Activated naive CD8-positive, alpha-beta T cell treated with anti-CD3 and anti-CD28 coated beads, Interleukin-2, amount 10 ng/mL, durations not matched to agents 7 days and 5 days (primary cell): ENCODE measurements around the gene NCLN. TPM values are rescaled to one million over a fixed set of nuclear protein-coding genes. Genes with fewer than 3 reads are reported as not detected.

Experiments used
- ATAC-seq: fragments of 150-1000 bp; cut with Tn5 transposase; one replicate; pipeline ENCODE4 v1.10.0; 2021; ENCODE audit warnings: low read depth, moderate library complexity
- POLR2A ChIA-PET: fragments of 350-600 bp; sonication (Branson Sonifier 250); formaldehyde crosslinking; loops from one replicate; lab custom pipeline; 2021; ENCODE audit warnings: antibody characterized with exemption; lab: Charles Lee
- DNase-seq: peaks from one replicate; pipeline ENCODE4 v3.0.0; 2021
- H3K27ac Mint-ChIP-seq: one replicate; pipeline ENCODE4 v1.8.0; 2022; ENCODE audit warnings: mild to moderate bottlenecking, mixed read lengths
- H3K27me3 Mint-ChIP-seq: one replicate; pipeline ENCODE4 v1.8.0; 2022; ENCODE audit warnings: mild to moderate bottlenecking, moderate library complexity, mixed read lengths
- H3K36me3 Mint-ChIP-seq: one replicate; pipeline ENCODE4 v1.8.0; 2021; ENCODE audit warnings: mild to moderate bottlenecking, mixed read lengths
- H3K4me1 Mint-ChIP-seq: one replicate; pipeline ENCODE4 v1.8.0; 2021; ENCODE audit warnings: mixed read lengths
- H3K4me3 Mint-ChIP-seq: one replicate; pipeline ENCODE4 v1.8.0; 2022; ENCODE audit warnings: mild to moderate bottlenecking, moderate library complexity, mixed read lengths
- H3K9me3 Mint-ChIP-seq: one replicate; pipeline ENCODE4 v1.8.0; 2021; ENCODE audit warnings: mixed read lengths
- total RNA-seq, 2 experiments: library from RNA; stranded (reverse); gene quantifications; one replicate each; pipeline ENCODE4 v1.2.3, GENCODE V29; 2021

NCLN gene
- total RNA-seq, 2 experiments from 2014 or later: 51.1 to 53.8 TPM

- no peak overlapping the region for H3K27ac Mint-ChIP-seq
- H3K27me3 Mint-ChIP-seq: peaks cover 5% of the 10 kb centered on the region
- H3K9me3 Mint-ChIP-seq: no peaks in the 10 kb centered on the region
- DNase-seq: no peak
- POLR2A ChIA-PET: no interaction called here
- no peaks in the 10 kb centered on the region for H3K4me1 Mint-ChIP-seq
- no peak for ATAC-seq
- no peaks in the 10 kb centered on the region for H3K36me3 Mint-ChIP-seq
- no peak overlapping the region for H3K4me3 Mint-ChIP-seq
Measured at GRCh38 chr19:3236272-3236671, 50.5 kb downstream of the NCLN start.

- no peak for DNase-seq
- Mint-ChIP-seq H3K27ac (no peak overlapping the region), H3K27me3 (peaks cover 4% of the 10 kb centered on the region), H3K9me3 (no peaks in the 10 kb centered on the region), H3K4me1 (no peaks in the 10 kb centered on the region), H3K4me3 (no peak overlapping the region), H3K36me3 (no peaks in the 10 kb centered on the region)
- no peak for ATAC-seq
- POLR2A ChIA-PET: no interaction called here
Measured at GRCh38 chr19:3238066-3238561, 52.4 kb downstream of the NCLN start.

- Mint-ChIP-seq H3K9me3 (no peaks in the 10 kb centered on the region), H3K4me1 (no peaks in the 10 kb centered on the region), H3K36me3 (no peaks in the 10 kb centered on the region), H3K27me3 (no peaks in the 10 kb centered on the region), H3K4me3 (no peak overlapping the region), H3K27ac (no peak overlapping the region)
- POLR2A ChIA-PET: no interaction called here
- no peak for ATAC-seq
- no peak for DNase-seq
Measured at GRCh38 chr19:3239367-3239766, 53.6 kb downstream of the NCLN start.

- H3K9me3 Mint-ChIP-seq: no peaks in the 10 kb centered on the region
- no peak overlapping the region for H3K4me3 Mint-ChIP-seq
- no peak for ATAC-seq
- peak; percentile 68 for DNase-seq
- no peak overlapping the region for H3K27ac Mint-ChIP-seq
- no peaks in the 10 kb centered on the region for H3K4me1 Mint-ChIP-seq
- H3K36me3 Mint-ChIP-seq: no peaks in the 10 kb centered on the region
- no peaks in the 10 kb centered on the region for H3K27me3 Mint-ChIP-seq
- POLR2A ChIA-PET: no interaction called here
Measured at GRCh38 chr19:3243819-3244700, 58.3 kb downstream of the NCLN start.

- POLR2A ChIA-PET: no interaction called here
- H3K36me3 Mint-ChIP-seq: no peaks in the 10 kb centered on the region
- no peak for ATAC-seq
- no peak for DNase-seq
- no peak overlapping the region for H3K27ac Mint-ChIP-seq
- H3K9me3 Mint-ChIP-seq: no peaks in the 10 kb centered on the region
- H3K27me3 Mint-ChIP-seq: no peaks in the 10 kb centered on the region
- H3K4me3 Mint-ChIP-seq: no peak overlapping the region
- no peaks in the 10 kb centered on the region for H3K4me1 Mint-ChIP-seq
Measured at GRCh38 chr19:3245050-3245449, 59.3 kb downstream of the NCLN start.

- H3K4me3 Mint-ChIP-seq: no peak overlapping the region
- H3K27me3 Mint-ChIP-seq: no peaks in the 10 kb centered on the region
- ATAC-seq (no peak), DNase-seq (no peak)
- no peak overlapping the region for H3K27ac Mint-ChIP-seq
- POLR2A ChIA-PET: no interaction called here
- H3K9me3 Mint-ChIP-seq: no peaks in the 10 kb centered on the region
- no peaks in the 10 kb centered on the region for H3K36me3 Mint-ChIP-seq
- no peaks in the 10 kb centered on the region for H3K4me1 Mint-ChIP-seq
Measured at GRCh38 chr19:3248728-3249326, 63.1 kb downstream of the NCLN start.

- ATAC-seq: no peak
- Mint-ChIP-seq H3K36me3 (no peaks in the 10 kb centered on the region), H3K27ac (no peak overlapping the region), H3K4me1 (no peaks in the 10 kb centered on the region), H3K27me3 (no peaks in the 10 kb centered on the region), H3K9me3 (peaks cover 3% of the 10 kb centered on the region), H3K4me3 (no peak overlapping the region)
- no peak for DNase-seq
- POLR2A ChIA-PET: no interaction called here
Measured at GRCh38 chr19:3249408-3249807, 63.7 kb downstream of the NCLN start.

- ATAC-seq (peak; percentile 61), DNase-seq (peak; percentile 48)
- no peak overlapping the region for H3K4me3 Mint-ChIP-seq
- peaks cover 6% of the 10 kb centered on the region for H3K9me3 Mint-ChIP-seq
- no peaks in the 10 kb centered on the region for H3K4me1 Mint-ChIP-seq
- POLR2A ChIA-PET: no interaction called here
- no peaks in the 10 kb centered on the region for H3K36me3 Mint-ChIP-seq
- no peaks in the 10 kb centered on the region for H3K27me3 Mint-ChIP-seq
- no peak overlapping the region for H3K27ac Mint-ChIP-seq
Measured at GRCh38 chr19:3250675-3251074, 64.9 kb downstream of the NCLN start.

- no peaks in the 10 kb centered on the region for H3K36me3 Mint-ChIP-seq
- ATAC-seq (no peak), DNase-seq (no peak)
- no peaks in the 10 kb centered on the region for H3K27me3 Mint-ChIP-seq
- POLR2A ChIA-PET: no interaction called here
- H3K9me3 Mint-ChIP-seq: peaks cover 6% of the 10 kb centered on the region
- H3K4me1 Mint-ChIP-seq: no peaks in the 10 kb centered on the region
- H3K4me3 Mint-ChIP-seq: no peak overlapping the region
- H3K27ac Mint-ChIP-seq: no peak overlapping the region
Measured at GRCh38 chr19:3251229-3251628, 65.5 kb downstream of the NCLN start.

- peaks cover 6% of the 10 kb centered on the region for H3K9me3 Mint-ChIP-seq
- no peaks in the 10 kb centered on the region for H3K27me3 Mint-ChIP-seq
- POLR2A ChIA-PET: no interaction called here
- no peaks in the 10 kb centered on the region for H3K36me3 Mint-ChIP-seq
- DNase-seq (no peak), ATAC-seq (no peak)
- H3K4me3 Mint-ChIP-seq: no peak overlapping the region
- H3K4me1 Mint-ChIP-seq: no peaks in the 10 kb centered on the region
- H3K27ac Mint-ChIP-seq: no peak overlapping the region
Measured at GRCh38 chr19:3252650-3253049, 66.9 kb downstream of the NCLN start.

GRCh38 chr19:3253270-3253669, 67.5 kb downstream of the NCLN start:
- H3K36me3 Mint-ChIP-seq: no peaks in the 10 kb centered on the region
- no peak overlapping the region for H3K27ac Mint-ChIP-seq
- ATAC-seq (no peak), DNase-seq (no peak)
- H3K27me3 Mint-ChIP-seq: no peaks in the 10 kb centered on the region
- H3K9me3 Mint-ChIP-seq: peaks cover 6% of the 10 kb centered on the region
- no peaks in the 10 kb centered on the region for H3K4me1 Mint-ChIP-seq
- no peak overlapping the region for H3K4me3 Mint-ChIP-seq
- POLR2A ChIA-PET: no interaction called here

GRCh38 chr19:3254520-3254919, 68.8 kb downstream of the NCLN start:
- POLR2A ChIA-PET: no interaction called here
- no peaks in the 10 kb centered on the region for H3K27me3 Mint-ChIP-seq
- ATAC-seq (no peak), DNase-seq (no peak)
- no peaks in the 10 kb centered on the region for H3K36me3 Mint-ChIP-seq
- H3K4me3 Mint-ChIP-seq: no peak overlapping the region
- H3K9me3 Mint-ChIP-seq: peaks cover 6% of the 10 kb centered on the region
- H3K27ac Mint-ChIP-seq: no peak overlapping the region
- H3K4me1 Mint-ChIP-seq: no peaks in the 10 kb centered on the region

- Mint-ChIP-seq H3K36me3 (no peaks in the 10 kb centered on the region), H3K27ac (no peak overlapping the region), H3K9me3 (peaks cover 6% of the 10 kb centered on the region), H3K4me1 (no peaks in the 10 kb centered on the region), H3K4me3 (no peak overlapping the region), H3K27me3 (no peaks in the 10 kb centered on the region)
- ATAC-seq: no peak
- POLR2A ChIA-PET: interaction anchor here (1.5 kb wide), 1 partner anchor 18 kb away, joined by 3 read pairs; no protein-coding TSS in a partner anchor
- DNase-seq: no peak
Measured at GRCh38 chr19:3257071-3257470, 71.3 kb downstream of the NCLN start.
